H1 (cell line): Measurements from ENCODE around the gene HS6ST2. TPM values are rescaled to one million over a fixed set of nuclear protein-coding genes. Genes with fewer than 3 reads are reported as not detected.

Experiments used
- BRCA1 ChIP-seq: IDR thresholded peaks from 2 replicates; pipeline ENCODE4 v1.6.1; 2012; ENCODE audit warnings: low read depth, low read length, improper control_type of control experiment
- CHD2 ChIP-seq: IDR thresholded peaks from 2 replicates; pipeline ENCODE4 v1.6.1; 2012; ENCODE audit warnings: low read length, improper control_type of control experiment
- EZH2 ChIP-seq: fragments of 200-600 bp; sonication (generic); IDR thresholded peaks from 2 replicates; pipeline ENCODE4 v1.7.1; 2012; ENCODE audit warnings: low read depth, mild to moderate bottlenecking, moderate library complexity, low read length, inconsistent platforms; ENCODE audit not compliant: severe bottlenecking
- POLR2AphosphoS5 ChIP-seq: IDR thresholded peaks from 2 replicates; pipeline ENCODE4 v1.6.1; 2011; ENCODE audit warnings: low read depth, low read length
- YY1 ChIP-seq: IDR thresholded peaks from 2 replicates; pipeline ENCODE4 v1.6.1; 2011; ENCODE audit warnings: low read depth, mild to moderate bottlenecking, low read length
- polyA plus RNA-seq, 7 experiments: library from polyadenylated mRNA; depleted of rRNA in 3 of 7; stranded (reverse) in 5 of 7; unstranded in 2 of 7; fragments of >200 nt in 5 of 7; fragments of 200-250 nt in 2 of 7; gene quantifications; 1 replicate in 5 of 7; 2 replicates in 1 of 7; 4 replicates in 1 of 7; pipeline versions ENCODE4 v1.2.1 to v1.2.3, GENCODE V29; 2011 to 2013; ENCODE audit warnings: missing spikeins in 2 of 7, mixed read lengths in 2 of 7
- total RNA-seq: library from RNA; stranded (reverse); fragmentation: NEBNext Ultra II Directional; extraction: Animal tissue kit (Norgen Biotek cat#: 25700); gene quantifications from 2 replicates; pipeline ENCODE4 v1.2.1, GENCODE V29; 2021
- TF ChIP-seq, protein P1 (sequence below): IDR thresholded peaks from 2 replicates; pipeline ENCODE4 v1.6.1; 2011; ENCODE audit warnings: low read depth, mild to moderate bottlenecking, low read length; ENCODE audit not compliant: insufficient read depth

Gene HS6ST2
- total and polyA plus RNA-seq, 2 of the 8 experiments (the other 6 are each of a cell fraction or from before 2014, with no cell fraction given) = 3.9 TPM

DNA sequence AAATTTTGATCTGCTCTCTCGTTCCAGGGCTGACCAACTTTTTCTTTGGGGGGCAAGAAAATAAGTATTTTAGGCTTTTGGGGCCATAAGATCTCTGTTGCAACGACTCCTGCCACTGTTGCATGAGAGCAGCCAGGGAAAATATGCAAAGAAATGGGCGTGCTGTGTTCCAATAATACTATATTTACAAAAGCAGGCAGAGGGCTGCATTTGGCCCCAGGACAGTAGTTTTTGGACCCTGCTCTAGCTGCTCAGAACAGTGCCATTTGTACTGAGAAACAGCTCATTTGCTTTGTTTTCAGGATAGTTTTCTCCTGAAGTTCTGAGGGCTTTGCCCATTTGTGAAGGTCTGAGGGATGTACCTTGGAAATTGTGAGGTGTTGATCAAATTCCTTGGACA, 334.5 kb downstream of the HS6ST2 start (continued):
- TF ChIP-seq BRCA1 (no peak), EZH2 (no peak), CHD2 (no peak), POLR2AphosphoS5 (no peak), YY1 (no peak)
- TF ChIP-seq, protein P1, sequence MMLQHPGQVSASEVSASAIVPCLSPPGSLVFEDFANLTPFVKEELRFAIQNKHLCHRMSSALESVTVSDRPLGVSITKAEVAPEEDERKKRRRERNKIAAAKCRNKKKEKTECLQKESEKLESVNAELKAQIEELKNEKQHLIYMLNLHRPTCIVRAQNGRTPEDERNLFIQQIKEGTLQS = no peak
